DMS79 treated with DMSO at 0.1 percent for 48 hours (cell line): ENCODE data around the gene GABRG3.
A peak's percentile ranks its signal among the peaks of the same experiment; 100 is the strongest.

ENCODE experiments used
- DNase-seq: peaks from one replicate; lab custom pipeline; 2025; lab: John Stamatoyannopoulos, UW

The GABRG3 gene

DNA sequence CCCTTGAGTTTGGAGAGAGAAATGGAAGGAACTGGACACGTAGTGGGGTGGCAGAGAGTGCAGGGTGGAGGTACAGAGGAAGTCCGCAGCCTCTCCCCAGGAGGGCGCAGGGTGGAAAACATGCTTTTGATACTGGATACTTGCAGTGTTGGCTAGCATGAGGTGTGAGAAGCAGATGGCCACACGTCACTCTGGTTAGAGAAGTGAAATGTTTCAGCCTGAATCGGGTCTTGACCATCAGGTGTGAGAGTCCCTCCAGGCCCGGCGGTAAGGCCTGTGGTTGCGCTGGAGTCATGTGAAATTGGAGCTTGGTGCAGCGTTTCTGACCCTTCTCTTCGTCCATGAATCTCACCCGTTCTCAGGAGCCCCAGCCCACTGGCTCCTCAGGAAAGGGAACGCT is 93.1 kb downstream of the GABRG3 start:
- no peak for DNase-seq

DNA sequence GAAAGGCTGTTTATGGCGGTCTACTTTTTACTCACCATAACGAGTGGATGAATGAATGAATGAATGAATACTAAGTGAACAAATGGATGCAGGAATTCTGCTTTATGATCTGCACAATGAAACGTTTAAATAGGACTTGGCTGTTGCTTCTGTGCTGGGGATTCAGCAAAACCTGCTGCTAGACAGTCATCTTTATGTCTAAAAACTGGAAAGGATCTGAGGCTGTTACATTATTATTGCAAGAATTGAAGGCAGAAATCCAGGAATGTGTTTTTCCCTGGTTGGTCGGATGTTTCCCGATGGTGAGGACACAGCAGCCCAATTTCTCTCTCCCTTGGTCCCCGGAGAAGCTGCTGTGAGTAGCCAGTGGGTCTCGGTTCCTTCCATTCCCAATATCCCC is 94.2 kb downstream of the GABRG3 start:
- DNase-seq = no peak

DNA sequence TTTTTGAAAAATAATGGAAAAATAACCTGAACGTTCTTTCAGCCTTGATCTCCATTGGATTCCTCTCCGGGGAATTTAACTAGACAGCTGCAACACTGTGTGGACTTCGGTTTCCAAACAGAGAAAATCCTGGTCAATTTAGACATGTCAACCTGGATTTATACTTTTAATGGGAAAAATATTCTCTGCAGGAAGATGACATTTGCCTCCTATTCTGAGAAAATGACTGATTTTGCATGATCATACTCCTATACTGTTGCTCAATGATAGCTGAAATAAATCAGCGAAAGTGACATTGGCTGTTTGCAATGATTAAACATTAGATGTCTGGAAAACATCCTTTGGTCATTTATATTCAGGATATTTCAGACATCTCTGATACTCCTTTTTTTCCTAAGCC is 94.8 kb downstream of the GABRG3 start:
- no peak for DNase-seq

GRCh38 chr15:27066446-27066845 is 95.5 kb downstream of the GABRG3 start:
- no peak for DNase-seq

DNA sequence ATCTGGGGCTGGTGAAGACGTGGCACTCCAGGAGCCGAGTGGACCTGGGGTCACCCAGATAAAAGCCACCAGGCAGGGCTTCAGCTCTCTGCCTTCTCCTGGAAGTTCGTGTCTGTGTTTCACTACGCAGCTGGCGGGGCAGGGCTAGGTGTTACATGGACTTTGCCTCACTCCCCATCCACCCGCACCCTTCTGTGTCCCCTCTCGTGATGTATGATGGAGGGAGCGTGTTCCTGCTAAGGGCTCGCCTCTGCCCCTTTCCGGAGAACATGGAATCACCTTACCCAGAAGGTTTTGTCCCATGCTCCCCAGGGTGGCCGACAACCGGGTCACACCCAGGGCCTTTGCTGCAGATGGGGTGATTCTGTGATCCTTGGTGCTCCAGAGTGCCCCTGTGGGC is 96.2 kb downstream of the GABRG3 start:
- no peak for DNase-seq

- peak; percentile 73 for DNase-seq
These were observed 99.9 kb downstream of the GABRG3 start for GRCh38 chr15:27070841-27071240.

DNA sequence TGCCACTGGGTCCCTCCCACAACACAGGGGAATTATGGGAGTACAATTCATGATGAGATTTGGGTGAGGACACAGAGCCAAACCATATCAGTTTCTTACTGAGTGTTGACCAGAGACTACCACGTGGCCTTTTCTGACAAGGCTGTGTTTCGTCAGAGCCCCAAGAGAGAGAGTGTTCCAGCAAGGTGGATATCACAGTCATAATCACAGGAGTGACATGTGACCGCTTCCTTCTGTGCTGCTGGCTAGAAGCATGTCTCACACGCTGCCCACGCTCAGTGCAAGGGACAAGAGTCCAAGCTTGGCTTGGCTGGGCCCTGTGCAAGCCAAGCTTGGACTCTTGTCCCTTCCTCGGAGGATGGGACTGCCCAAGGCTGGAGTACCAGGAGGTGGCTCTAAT is 103.2 kb downstream of the GABRG3 start:
- no peak for DNase-seq

DNA sequence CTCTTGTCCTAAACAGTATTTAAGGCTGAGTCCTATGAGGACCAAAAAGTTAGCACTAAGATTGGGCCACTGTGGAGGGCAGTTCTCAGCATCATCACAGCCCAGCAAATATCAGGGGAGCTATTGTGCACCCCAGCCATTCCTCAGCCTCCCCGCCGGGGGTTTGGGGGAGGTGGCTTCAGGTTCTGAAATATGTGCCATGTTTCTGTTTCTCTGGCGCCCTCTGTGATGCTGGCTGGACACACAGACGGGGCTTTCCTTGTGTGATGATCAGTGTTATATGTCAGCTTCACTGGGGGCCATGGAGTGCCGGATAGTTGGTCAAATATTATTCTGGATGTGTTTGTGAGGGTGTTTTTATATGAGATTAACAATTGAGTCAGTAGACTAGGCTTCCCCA is 106.8 kb downstream of the GABRG3 start:
- no peak for DNase-seq

GRCh38 chr15:27081676-27082418 is 110.9 kb downstream of the GABRG3 start:
- no peak for DNase-seq

DNA sequence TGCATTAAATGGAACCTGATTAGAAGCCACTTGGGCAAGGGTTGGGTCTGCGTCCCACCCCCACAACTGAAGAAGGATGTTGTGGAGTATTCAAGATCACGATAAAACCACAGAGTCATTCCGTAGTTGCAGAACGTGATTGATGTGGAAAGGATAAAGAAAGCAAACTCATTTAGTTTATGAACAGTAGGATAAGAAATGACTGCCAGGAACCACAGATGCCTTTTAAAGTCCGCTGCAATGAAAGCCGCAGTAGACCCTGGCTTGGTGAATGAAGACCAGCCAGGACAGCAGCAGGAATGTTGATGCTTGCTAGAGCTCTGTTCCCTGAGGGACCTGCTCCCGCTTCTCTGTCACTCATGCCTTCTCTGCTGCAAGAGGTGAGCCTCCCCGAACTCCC is 111.5 kb downstream of the GABRG3 start:
- DNase-seq = peak; percentile 32

DNA sequence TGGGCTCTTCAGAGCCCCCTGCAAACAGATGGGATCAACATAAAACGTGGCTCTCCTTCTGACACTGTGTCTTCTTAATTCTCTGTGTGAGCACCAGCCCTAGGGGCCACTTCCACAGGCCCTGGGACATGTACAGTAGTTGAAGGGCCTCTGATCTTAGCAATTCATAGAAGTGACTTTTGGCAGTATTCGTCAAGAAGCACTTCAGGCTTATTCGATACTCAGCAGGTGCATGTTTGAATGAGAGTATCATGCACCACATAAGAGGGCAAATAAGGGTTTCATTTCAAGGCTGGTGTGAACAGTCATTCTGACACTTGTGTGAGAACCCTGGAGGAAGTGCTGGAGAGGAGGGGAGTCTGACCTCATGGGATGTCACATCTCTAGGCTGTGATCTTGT is 113.9 kb downstream of the GABRG3 start:
- peak; percentile 90 for DNase-seq

- DNase-seq = no peak
These were observed 115.2 kb downstream of the GABRG3 start for GRCh38 chr15:27086149-27086548.

GRCh38 chr15:27086805-27087204 is 115.8 kb downstream of the GABRG3 start:
- DNase-seq = no peak

DNA sequence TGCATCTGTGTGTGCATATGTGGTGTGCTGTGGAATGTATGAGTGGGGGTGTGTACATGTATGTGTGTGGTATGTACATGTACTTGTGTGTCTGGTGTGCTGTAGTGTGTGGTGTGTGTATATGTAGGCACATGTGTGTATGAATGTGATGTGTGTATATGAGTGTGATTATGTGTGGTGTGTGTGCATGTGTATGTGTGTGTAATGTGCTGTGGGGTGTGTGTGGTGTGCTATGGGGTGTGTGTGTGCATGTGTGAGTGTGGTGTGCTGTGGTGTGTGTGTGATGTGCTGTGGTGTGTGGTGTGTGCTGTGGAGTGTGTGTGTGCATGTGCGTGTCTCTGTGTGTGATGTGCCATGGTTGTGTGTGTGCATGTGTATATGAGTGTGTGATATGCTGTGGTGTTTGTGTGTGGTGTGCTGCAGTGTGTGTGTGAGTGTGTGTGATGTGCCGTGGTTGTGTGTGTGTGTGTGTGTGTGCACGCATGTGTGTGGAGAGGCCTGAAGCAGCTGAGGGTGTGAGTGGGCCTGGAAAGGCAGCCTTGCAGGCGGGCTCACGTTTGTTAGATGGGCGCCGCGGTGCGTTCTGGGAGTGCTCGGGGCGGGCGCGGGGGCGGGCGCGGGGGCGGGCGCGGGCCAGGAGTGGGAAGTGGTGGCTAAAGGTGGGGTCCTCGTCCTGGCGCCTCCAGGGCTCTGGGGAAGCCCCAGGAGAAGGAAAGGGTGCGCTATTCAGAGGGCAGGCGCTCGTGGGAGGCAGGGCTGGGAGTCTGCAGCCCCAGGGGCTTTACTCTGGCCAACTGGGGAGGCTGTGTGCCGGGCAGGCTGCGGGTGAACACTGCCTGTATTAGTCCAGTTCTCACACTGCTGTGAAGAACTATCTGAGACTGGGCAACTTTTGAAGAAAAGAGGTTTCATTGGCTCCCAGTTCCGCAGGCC is 116.9 kb downstream of the GABRG3 start:
- DNase-seq = no peak

DNA sequence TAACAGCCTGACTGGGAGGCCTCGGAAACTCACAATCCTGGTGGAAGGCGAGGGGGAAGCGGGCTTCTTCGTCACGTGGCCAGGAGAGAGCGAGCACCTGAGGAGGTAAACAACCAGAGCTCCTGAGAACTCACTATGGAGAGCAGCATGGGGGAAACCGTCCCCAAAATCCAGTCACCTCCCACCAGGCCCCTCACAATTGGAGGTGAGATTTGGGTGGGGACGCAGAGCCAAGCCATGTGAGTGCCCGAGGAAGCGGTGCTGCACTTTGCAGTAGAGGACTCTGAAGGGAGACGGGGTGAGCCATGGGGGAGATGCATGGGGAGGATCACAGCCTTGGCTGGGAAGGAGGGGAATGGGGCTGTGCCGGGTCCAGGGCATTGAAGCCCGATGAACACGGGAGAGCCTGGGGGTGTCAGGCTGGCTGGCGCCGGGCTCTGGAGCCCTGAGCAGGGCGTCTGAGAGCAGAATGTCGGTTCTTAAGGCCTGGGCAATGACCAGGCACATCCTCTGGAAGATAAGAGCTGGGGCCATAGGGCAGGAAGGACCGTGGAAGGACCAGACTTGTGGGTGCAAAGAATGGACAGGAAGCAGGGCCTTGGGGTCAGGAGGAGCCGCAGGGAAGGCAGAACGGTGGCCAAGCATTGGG is 117.7 kb downstream of the GABRG3 start:
- DNase-seq = no peak

DNA sequence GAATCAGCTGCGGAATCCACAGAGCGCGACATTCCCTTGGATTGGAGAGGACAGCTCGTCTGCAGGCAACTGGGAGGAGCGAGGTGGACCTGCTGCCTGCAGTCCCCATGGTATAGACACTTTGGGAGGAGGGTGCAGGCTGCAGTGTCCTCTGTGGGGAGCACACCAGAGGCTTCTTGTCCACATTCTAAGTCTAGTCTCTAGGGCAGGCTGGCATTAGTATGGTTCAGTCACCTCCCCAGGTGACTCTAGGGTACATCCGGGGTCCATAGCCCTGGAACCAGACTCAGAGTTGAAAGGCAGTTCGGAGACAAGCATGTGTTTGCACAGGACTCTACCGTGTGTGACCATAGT is 118.2 kb downstream of the GABRG3 start:
- DNase-seq = no peak

GRCh38 chr15:27089676-27090075 is 118.7 kb downstream of the GABRG3 start:
- DNase-seq = no peak

- DNase-seq = no peak
These were observed 120.4 kb downstream of the GABRG3 start for GRCh38 chr15:27091270-27091940.

DNA sequence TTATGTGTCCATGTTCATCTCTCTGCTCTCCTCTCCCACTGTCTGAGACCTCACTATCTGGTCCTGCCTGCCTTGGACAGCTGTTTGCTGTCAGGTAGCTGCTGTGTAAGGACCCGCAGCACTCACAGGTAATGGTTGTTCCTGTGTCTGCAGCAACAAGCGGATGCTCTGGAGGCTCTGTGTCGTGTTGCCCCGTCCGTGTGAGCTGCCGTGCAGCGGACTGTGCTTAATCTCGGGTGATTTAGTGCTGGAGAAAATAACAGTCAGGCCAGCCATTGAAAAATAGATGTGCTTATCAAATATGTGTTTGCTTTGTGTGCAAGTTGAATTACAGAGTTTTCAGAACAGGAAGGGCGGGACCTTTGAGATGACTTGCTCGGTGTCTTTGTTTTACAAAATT is 121.4 kb downstream of the GABRG3 start:
- DNase-seq = no peak

GRCh38 chr15:27094235-27094634 is 123.3 kb downstream of the GABRG3 start:
- DNase-seq = no peak

DNA sequence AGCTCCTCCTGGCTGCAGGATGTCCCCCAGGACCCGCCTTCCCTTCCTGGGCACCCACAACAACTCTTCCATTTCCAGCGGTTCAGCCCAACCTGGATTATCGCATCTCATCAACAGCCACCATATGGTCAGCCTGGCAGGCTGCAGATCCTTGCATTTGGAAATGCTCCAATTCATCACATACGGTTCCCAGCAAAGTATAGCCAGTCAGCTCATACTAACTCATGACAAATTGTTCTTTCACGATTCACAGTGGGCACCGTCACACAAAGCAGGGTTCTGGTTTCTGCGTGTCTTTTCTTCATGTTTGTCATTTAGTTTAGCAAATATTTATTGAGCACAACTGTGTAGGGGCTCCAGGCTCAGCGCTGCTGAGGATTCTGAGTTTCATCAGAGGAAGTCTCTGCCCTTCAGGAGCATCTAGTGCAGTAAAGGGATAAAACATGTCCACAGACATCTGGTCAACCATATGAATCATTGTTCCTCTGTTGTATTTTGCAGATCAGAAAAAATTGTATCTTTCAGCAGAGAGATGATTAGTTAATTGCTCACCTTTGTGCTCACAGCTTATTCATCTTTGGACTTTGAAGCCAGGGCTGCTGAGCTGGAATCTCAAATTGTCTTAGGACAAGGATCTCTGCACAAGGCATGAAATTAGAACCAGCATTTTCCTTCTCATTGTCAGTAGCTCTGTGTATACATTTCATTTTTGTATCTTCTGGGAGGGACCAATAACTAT is 125.1 kb downstream of the GABRG3 start:
- DNase-seq = no peak

DNA sequence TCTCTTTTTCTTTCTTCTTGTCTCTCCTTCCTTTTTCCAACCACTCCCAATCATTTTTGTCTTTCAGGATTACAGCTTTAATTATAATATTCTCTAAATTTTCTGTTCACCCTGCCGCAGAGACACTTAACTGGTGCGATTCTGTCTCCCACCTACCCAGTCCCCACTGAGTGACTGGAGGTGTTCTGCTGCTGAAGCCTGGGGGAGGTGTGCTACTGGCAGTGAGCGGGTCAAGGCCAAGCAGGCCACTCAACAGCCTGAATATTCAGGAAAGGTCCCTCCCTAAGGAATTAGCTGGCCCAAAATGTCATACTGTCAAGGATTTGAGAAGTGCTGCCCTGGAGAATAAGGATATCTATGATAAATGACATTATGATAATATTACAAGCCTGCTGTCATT is 126.5 kb downstream of the GABRG3 start:
- DNase-seq = no peak
